OCI-LY1 (cell line): Measurements from ENCODE around the gene MYL3.

Source experiments
- H2AFZ ChIP-seq: fragments of 200-600 bp; sonication (generic), shearing (Covaris generic); 2 replicates; pipeline ENCODE4 v1.6.0; 2014; ENCODE audit warnings: antibody characterized with exemption, mild to moderate bottlenecking, low read length
- H3F3A ChIP-seq: fragments of 200-600 bp; sonication (generic), shearing (Covaris generic); 2 replicates; pipeline ENCODE4 v1.6.0; 2014; ENCODE audit warnings: mild to moderate bottlenecking, antibody characterized with exemption, low read length, moderate library complexity; ENCODE audit not compliant: insufficient read depth
- H3K27ac ChIP-seq: fragments of 200-600 bp; sonication (generic); 2 replicates; pipeline ENCODE4 v1.5.1; 2014; ENCODE audit warnings: low read length, mixed run types, mild to moderate bottlenecking, low read depth; ENCODE audit not compliant: poor library complexity, severe bottlenecking
- H3K27me3 ChIP-seq: fragments of 200-600 bp; sonication (generic); 2 replicates; pipeline ENCODE4 v1.6.0; 2014; ENCODE audit warnings: antibody characterized with exemption, mild to moderate bottlenecking, low read length, moderate library complexity; ENCODE audit not compliant: insufficient read depth
- H3K36me3 ChIP-seq: fragments of 200-600 bp; sonication (generic); 2 replicates; pipeline ENCODE4 v1.6.1; 2014; ENCODE audit warnings: mild to moderate bottlenecking, antibody characterized with exemption, low read length, moderate library complexity, mixed read lengths; ENCODE audit not compliant: insufficient read depth
- H3K4me1 ChIP-seq: fragments of 200-600 bp; sonication (generic); 2 replicates; pipeline ENCODE4 v1.5.1; 2014; ENCODE audit warnings: mild to moderate bottlenecking, low read length, moderate library complexity; ENCODE audit not compliant: insufficient read depth, severe bottlenecking
- H3K4me2 ChIP-seq: fragments of 200-600 bp; sonication (generic), shearing (Covaris generic); 2 replicates; pipeline ENCODE4 v1.6.1; 2014; ENCODE audit warnings: low read length
- H3K4me3 ChIP-seq: fragments of 200-600 bp; sonication (generic); 2 replicates; pipeline ENCODE4 v1.5.1; 2014; ENCODE audit warnings: low read length, low read depth, mild to moderate bottlenecking, mixed read lengths; ENCODE audit not compliant: poor library complexity, severe bottlenecking
- H3K79me2 ChIP-seq: fragments of 200-600 bp; shearing (Covaris generic); 2 replicates; pipeline ENCODE4 v1.6.1; 2016; ENCODE audit warnings: mixed run types, low read length, mixed read lengths; ENCODE audit not compliant: insufficient read depth
- H3K9ac ChIP-seq: fragments of 200-600 bp; sonication (generic), shearing (Covaris generic); 2 replicates; pipeline ENCODE4 v1.6.1; 2014; ENCODE audit warnings: mild to moderate bottlenecking, low read length, mixed read lengths
- H3K9me2 ChIP-seq: fragments of 200-600 bp; sonication (generic), shearing (Covaris generic); 2 replicates; pipeline ENCODE4 v1.6.1; 2014; ENCODE audit warnings: low read depth, mild to moderate bottlenecking, low read length, mixed read lengths
- H3K9me3 ChIP-seq: fragments of 200-600 bp; shearing (Covaris generic); 2 replicates; pipeline ENCODE4 v1.6.1; 2014; ENCODE audit warnings: low read length, mixed read lengths
- H4K20me1 ChIP-seq: fragments of 200-600 bp; sonication (generic), shearing (Covaris generic); 2 replicates; pipeline ENCODE4 v1.6.0; 2016; ENCODE audit warnings: mild to moderate bottlenecking, low read length; ENCODE audit not compliant: insufficient read depth
- EZH2 ChIP-seq: fragments of 200-600 bp; sonication (generic), shearing (Covaris generic); IDR thresholded peaks from 2 replicates; pipeline ENCODE4 v1.8.0; 2017; ENCODE audit warnings: borderline replicate concordance, mixed run types, mild to moderate bottlenecking, antibody characterized with exemption, low read length, moderate library complexity, mixed read lengths
- TF ChIP-seq, protein P1 (sequence below): fragments of 200-600 bp; sonication (generic), shearing (Covaris generic); IDR thresholded peaks from 2 replicates; pipeline ENCODE4 v1.5.1; 2017; ENCODE audit warnings: mild to moderate bottlenecking, antibody characterized with exemption, low read length, moderate library complexity, mixed read lengths

The MYL3 gene

GRCh38 chr3:46883830-46884185, 20.6 kb upstream of the MYL3 start:
- TF ChIP-seq EZH2: no peak
- TF ChIP-seq, protein P1, sequence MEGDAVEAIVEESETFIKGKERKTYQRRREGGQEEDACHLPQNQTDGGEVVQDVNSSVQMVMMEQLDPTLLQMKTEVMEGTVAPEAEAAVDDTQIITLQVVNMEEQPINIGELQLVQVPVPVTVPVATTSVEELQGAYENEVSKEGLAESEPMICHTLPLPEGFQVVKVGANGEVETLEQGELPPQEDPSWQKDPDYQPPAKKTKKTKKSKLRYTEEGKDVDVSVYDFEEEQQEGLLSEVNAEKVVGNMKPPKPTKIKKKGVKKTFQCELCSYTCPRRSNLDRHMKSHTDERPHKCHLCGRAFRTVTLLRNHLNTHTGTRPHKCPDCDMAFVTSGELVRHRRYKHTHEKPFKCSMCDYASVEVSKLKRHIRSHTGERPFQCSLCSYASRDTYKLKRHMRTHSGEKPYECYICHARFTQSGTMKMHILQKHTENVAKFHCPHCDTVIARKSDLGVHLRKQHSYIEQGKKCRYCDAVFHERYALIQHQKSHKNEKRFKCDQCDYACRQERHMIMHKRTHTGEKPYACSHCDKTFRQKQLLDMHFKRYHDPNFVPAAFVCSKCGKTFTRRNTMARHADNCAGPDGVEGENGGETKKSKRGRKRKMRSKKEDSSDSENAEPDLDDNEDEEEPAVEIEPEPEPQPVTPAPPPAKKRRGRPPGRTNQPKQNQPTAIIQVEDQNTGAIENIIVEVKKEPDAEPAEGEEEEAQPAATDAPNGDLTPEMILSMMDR: no peak
- no peaks in the 10 kb centered on the region for H3K9me3 ChIP-seq
- H3K36me3 ChIP-seq: no peaks in the 10 kb centered on the region
- no peaks in the 10 kb centered on the region for H3K79me2 ChIP-seq
- no peaks in the 10 kb centered on the region for H3K9me2 ChIP-seq
- no peak overlapping the region for H3K4me2 ChIP-seq
- no peak overlapping the region for H3K9ac ChIP-seq
- 0 out of 2 replicates have a peak, but pooled peaks cover 6% of the 10 kb centered on the region for H3K27me3 ChIP-seq
- no peak overlapping the region for H2AFZ ChIP-seq
- H3K27ac ChIP-seq: no peak overlapping the region
- H4K20me1 ChIP-seq: no peaks in the 10 kb centered on the region
- no peaks in the 10 kb centered on the region for H3F3A ChIP-seq
- H3K4me3 ChIP-seq: no peak overlapping the region
- peaks cover 6% of the 10 kb centered on the region for H3K4me1 ChIP-seq

DNA sequence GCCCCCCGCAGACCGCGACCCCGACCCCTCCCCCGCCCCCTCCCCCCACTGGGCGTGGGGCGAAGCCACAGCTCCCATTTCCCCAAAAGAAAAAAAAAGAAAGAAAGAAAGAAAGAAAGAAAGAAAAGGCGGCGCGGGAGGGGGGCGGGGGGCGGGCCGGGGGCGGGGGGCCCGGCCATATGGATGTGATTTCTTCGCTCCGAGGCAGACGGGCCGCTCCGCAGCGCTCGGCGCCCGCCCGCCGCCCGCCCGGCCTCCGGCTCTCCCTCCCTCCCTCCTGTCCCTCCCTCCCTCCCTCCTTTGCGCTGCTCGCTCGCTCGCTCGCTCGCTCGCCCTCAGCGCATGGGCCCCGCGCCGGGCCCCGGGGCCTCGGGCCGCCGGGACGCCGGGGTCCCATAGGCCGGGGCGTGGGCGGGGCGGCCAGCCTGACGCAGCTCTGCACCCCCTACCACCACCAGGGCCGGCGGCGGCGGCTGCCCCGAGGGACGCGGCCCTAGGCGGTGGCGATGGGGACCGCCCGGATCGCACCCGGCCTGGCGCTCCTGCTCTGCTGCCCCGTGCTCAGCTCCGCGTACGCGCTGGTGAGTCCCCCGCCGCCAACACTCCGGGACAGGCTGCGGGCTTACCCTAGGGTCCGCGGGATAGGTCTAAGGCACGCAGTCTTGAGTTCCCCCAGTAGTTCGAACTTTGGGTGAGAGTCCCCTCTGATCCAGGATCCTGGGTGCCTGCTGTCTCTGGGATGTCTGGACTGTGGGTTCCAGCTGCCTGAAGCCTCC, 20.0 kb upstream of the MYL3 start:
- H3K4me3 ChIP-seq: no peak overlapping the region
- no peaks in the 10 kb centered on the region for H3K9me3 ChIP-seq
- H3K36me3 ChIP-seq: no peaks in the 10 kb centered on the region
- no peak for TF ChIP-seq EZH2
- TF ChIP-seq, protein P1: no peak
- no peaks in the 10 kb centered on the region for H3F3A ChIP-seq
- 0 out of 2 replicates have a peak, but pooled peaks cover 6% of the 10 kb centered on the region for H3K27me3 ChIP-seq
- H2AFZ ChIP-seq: no peak overlapping the region
- H3K4me2 ChIP-seq: no peak overlapping the region
- H3K27ac ChIP-seq: no peak overlapping the region
- no peaks in the 10 kb centered on the region for H3K79me2 ChIP-seq
- H3K9ac ChIP-seq: no peak overlapping the region
- no peaks in the 10 kb centered on the region for H4K20me1 ChIP-seq
- H3K4me1 ChIP-seq: peaks cover 6% of the 10 kb centered on the region
- H3K9me2 ChIP-seq: no peaks in the 10 kb centered on the region

GRCh38 chr3:46882377-46883053, 19.3 kb upstream of the MYL3 start:
- Histone ChIP-seq H3K4me3 (no peak overlapping the region), H3K4me1 (peaks cover 6% of the 10 kb centered on the region), H3K4me2 (peak overlapping the region; percentile 20; the same call in 1 of the 2 replicates), H3K27me3 (peaks cover 10% of the 10 kb centered on the region; the same call in 1 of the 2 replicates), H3K27ac (no peak overlapping the region), H4K20me1 (no peaks in the 10 kb centered on the region), H3K36me3 (no peaks in the 10 kb centered on the region), H3F3A (no peaks in the 10 kb centered on the region), H2AFZ (no peak overlapping the region), H3K9me2 (no peaks in the 10 kb centered on the region), H3K9ac (no peak overlapping the region), H3K79me2 (no peaks in the 10 kb centered on the region), H3K9me3 (no peaks in the 10 kb centered on the region)
- no peak for TF ChIP-seq EZH2
- TF ChIP-seq, protein P1: no peak
